ENCODE measurements around the gene CDH4. TPM values are rescaled to one million over a fixed set of nuclear protein-coding genes. Genes with fewer than 3 reads are reported as not detected.

Gene CDH4
- total RNA-seq, 1 donor from 2014 or later = 0.23 TPM

- Mint-ChIP-seq H3K27ac (ENCODE audit: unreplicated experiment) (no peak overlapping the region), H3K9me3 (ENCODE audit: unreplicated experiment) (no peaks in the 10 kb centered on the region), H3K27me3 (ENCODE audit: unreplicated experiment) (peaks cover 6% of the 10 kb centered on the region), H3K36me3 (ENCODE audit: low read depth, unreplicated experiment) (no peaks in the 10 kb centered on the region), H3K4me1 (ENCODE audit: unreplicated experiment) (no peaks in the 10 kb centered on the region), H3K4me3 (ENCODE audit: unreplicated experiment) (no peak overlapping the region)
- DNase-seq (ENCODE audit: low spot score) = no peak
- no peak for TF ChIP-seq CTCF (IDR thresholded peaks at IDR 0.05; ENCODE audit: unreplicated experiment)
These were observed 682.1 kb downstream of the CDH4 start for GRCh38 chr20:61933951-61934715.

GRCh38 chr20:61934716-61935530, 682.9 kb downstream of the CDH4 start:
- no peak for TF ChIP-seq CTCF (IDR thresholded peaks at IDR 0.05; ENCODE audit: unreplicated experiment)
- no peaks in the 10 kb centered on the region for H3K36me3 Mint-ChIP-seq (ENCODE audit: low read depth, unreplicated experiment)
- no peak overlapping the region for H3K4me3 Mint-ChIP-seq (ENCODE audit: unreplicated experiment)
- H3K27ac Mint-ChIP-seq (ENCODE audit: unreplicated experiment) = no peak overlapping the region
- DNase-seq (ENCODE audit: low spot score) = no peak
- peaks cover 6% of the 10 kb centered on the region for H3K27me3 Mint-ChIP-seq (ENCODE audit: unreplicated experiment)
- no peaks in the 10 kb centered on the region for H3K9me3 Mint-ChIP-seq (ENCODE audit: unreplicated experiment)
- no peaks in the 10 kb centered on the region for H3K4me1 Mint-ChIP-seq (ENCODE audit: unreplicated experiment)

- Mint-ChIP-seq H3K4me3 (ENCODE audit: unreplicated experiment) (no peak overlapping the region), H3K27ac (ENCODE audit: unreplicated experiment) (no peak overlapping the region), H3K27me3 (ENCODE audit: unreplicated experiment) (peaks cover 6% of the 10 kb centered on the region), H3K9me3 (ENCODE audit: unreplicated experiment) (no peaks in the 10 kb centered on the region), H3K36me3 (ENCODE audit: low read depth, unreplicated experiment) (no peaks in the 10 kb centered on the region), H3K4me1 (ENCODE audit: unreplicated experiment) (no peaks in the 10 kb centered on the region)
- TF ChIP-seq CTCF (IDR thresholded peaks at IDR 0.05; ENCODE audit: unreplicated experiment) = no peak
- no peak for DNase-seq (ENCODE audit: low spot score)
These were observed 684.1 kb downstream of the CDH4 start for GRCh38 chr20:61935926-61936700.

- Mint-ChIP-seq H3K4me1 (ENCODE audit: unreplicated experiment) (no peaks in the 10 kb centered on the region), H3K36me3 (ENCODE audit: low read depth, unreplicated experiment) (no peaks in the 10 kb centered on the region), H3K9me3 (ENCODE audit: unreplicated experiment) (no peaks in the 10 kb centered on the region), H3K4me3 (ENCODE audit: unreplicated experiment) (no peak overlapping the region), H3K27me3 (ENCODE audit: unreplicated experiment) (peaks cover 8% of the 10 kb centered on the region), H3K27ac (ENCODE audit: unreplicated experiment) (no peak overlapping the region)
- no peak for DNase-seq (ENCODE audit: low spot score)
- no peak for TF ChIP-seq CTCF (IDR thresholded peaks at IDR 0.05; ENCODE audit: unreplicated experiment)
These were observed 684.7 kb downstream of the CDH4 start for GRCh38 chr20:61936701-61937131.

Measured in endothelial cell (in vitro differentiated cells).